HEK293 (cell line): ENCODE data around the gene LASP1.

Experiments
- CTCF ChIA-PET: fragments of 350-600 bp; formaldehyde crosslinking; extraction: SDS; loops from one replicate; lab custom pipeline; 2021; ENCODE audit warnings: antibody characterized with exemption; lab: Yijun Ruan, JAX
- POLR2A ChIA-PET: fragments of 300-600 bp; formaldehyde crosslinking; extraction: SDS; loops from one replicate; lab custom pipeline; 2020; ENCODE audit warnings: antibody characterized with exemption, inconsistent platforms; lab: Yijun Ruan, JAX
- H3K27ac ChIP-seq: fragments of 200-500 bp; sonication (Bioruptor generic); 2 replicates; pipeline ENCODE4 v1.5.1; 2014; ENCODE audit warnings: low read depth, low read length, control low read depth, inconsistent platforms; ENCODE audit errors: extremely low read depth
- H3K36me3 ChIP-seq, 2 experiments: fragments of 200-500 bp in 1 of 2; sonication (Bioruptor generic) in 1 of 2; 1 replicate in 1 of 2; 2 replicates in 1 of 2; pipeline ENCODE4 v1.5.1; 2014 to 2017; ENCODE audit warnings: inconsistent platforms in 2 of 2, low read length in 2 of 2; ENCODE audit not compliant: control insufficient read depth in 2 of 2, insufficient read depth in 1 of 2
- H3K4me1 ChIP-seq: fragments of 200-500 bp; sonication (Bioruptor generic); 2 replicates; pipeline ENCODE4 v1.5.1; 2014; ENCODE audit warnings: mild to moderate bottlenecking, low read length, inconsistent platforms; ENCODE audit not compliant: control insufficient read depth, insufficient read depth
- H3K4me3 ChIP-seq: 2 replicates; pipeline ENCODE4 v1.5.1; 2011; ENCODE audit warnings: low read depth, mild to moderate bottlenecking, control low read depth, low read length, moderate library complexity
- H3K9me3 ChIP-seq: fragments of 200-500 bp; sonication (Bioruptor generic); 2 replicates; pipeline ENCODE4 v1.5.1; 2014; ENCODE audit warnings: low read depth, low read length, inconsistent platforms; ENCODE audit not compliant: control insufficient read depth, insufficient read depth
- GLI2 ChIP-seq: fragments of 450-650 bp; formaldehyde crosslinking; IDR thresholded peaks from 2 replicates; pipeline ENCODE4; 2017; ENCODE audit warnings: missing biosample characterization, missing genetic modification characterization, low read depth, borderline replicate concordance
- RBAK ChIP-seq: fragments of 450-650 bp; formaldehyde crosslinking; IDR thresholded peaks from 2 replicates; pipeline ENCODE4 v1.5.1; 2016; ENCODE audit warnings: missing biosample characterization, missing genetic modification characterization
- SCRT2 ChIP-seq: fragments of 450-650 bp; formaldehyde crosslinking; IDR thresholded peaks from 2 replicates; pipeline ENCODE4 v1.5.1; 2016; ENCODE audit warnings: missing biosample characterization, missing genetic modification characterization
- SP7 ChIP-seq: fragments of 450-650 bp; formaldehyde crosslinking; IDR thresholded peaks from 2 replicates; pipeline ENCODE4 v1.5.1; 2016; ENCODE audit warnings: missing biosample characterization, missing genetic modification characterization
- ZBTB48 ChIP-seq: fragments of 450-650 bp; formaldehyde crosslinking; IDR thresholded peaks from 2 replicates; pipeline ENCODE4 v1.5.1; 2016; ENCODE audit warnings: missing biosample characterization, missing genetic modification characterization
- ZFP41 ChIP-seq: fragments of 450-650 bp; formaldehyde crosslinking; IDR thresholded peaks from 2 replicates; pipeline ENCODE4 v1.5.1; 2016; ENCODE audit warnings: missing biosample characterization, missing genetic modification characterization, borderline replicate concordance
- ZIC2 ChIP-seq: fragments of 450-650 bp; formaldehyde crosslinking; IDR thresholded peaks from 2 replicates; pipeline ENCODE4 v1.5.1; 2016; ENCODE audit warnings: missing biosample characterization, missing genetic modification characterization
- ZNF155 ChIP-seq: fragments of 450-650 bp; formaldehyde crosslinking; IDR thresholded peaks from 2 replicates; pipeline ENCODE4 v1.5.1; 2016; ENCODE audit warnings: missing biosample characterization, missing genetic modification characterization
- ZNF2 ChIP-seq: fragments of 450-650 bp; formaldehyde crosslinking; IDR thresholded peaks from 2 replicates; pipeline ENCODE4 v1.5.1; 2016; ENCODE audit warnings: missing biosample characterization, missing genetic modification characterization
- ZNF221 ChIP-seq: fragments of 450-650 bp; formaldehyde crosslinking; IDR thresholded peaks from 2 replicates; pipeline ENCODE4 v1.5.1; 2017; ENCODE audit warnings: missing biosample characterization, missing genetic modification characterization, borderline replicate concordance
- ZNF404 ChIP-seq: fragments of 450-650 bp; formaldehyde crosslinking; IDR thresholded peaks from 2 replicates; pipeline ENCODE4 v1.5.1; 2017; ENCODE audit warnings: missing biosample characterization, missing genetic modification characterization
- ZNF560 ChIP-seq: fragments of 450-650 bp; formaldehyde crosslinking; IDR thresholded peaks from 2 replicates; pipeline ENCODE4 v1.5.1; 2017; ENCODE audit warnings: missing biosample characterization, missing genetic modification characterization, borderline replicate concordance
- ZNF561 ChIP-seq: fragments of 450-650 bp; IDR thresholded peaks from 2 replicates; pipeline ENCODE4 v1.5.1; 2018; ENCODE audit warnings: missing biosample characterization, missing genetic modification characterization, borderline replicate concordance
- ZNF843 ChIP-seq: fragments of 450-650 bp; formaldehyde crosslinking; IDR thresholded peaks from 2 replicates; pipeline ENCODE4 v1.5.1; 2016; ENCODE audit warnings: missing biosample characterization, missing genetic modification characterization
- ZXDB ChIP-seq: fragments of 450-650 bp; formaldehyde crosslinking; IDR thresholded peaks from 2 replicates; pipeline ENCODE4 v1.5.1; 2016; ENCODE audit warnings: missing biosample characterization, missing genetic modification characterization
- TF ChIP-seq, protein P1 (sequence below): fragments of 450-650 bp; formaldehyde crosslinking; IDR thresholded peaks from 2 replicates; pipeline ENCODE4 v1.5.1; 2017; ENCODE audit warnings: missing biosample characterization, missing genetic modification characterization
- TF ChIP-seq, protein P2 (sequence below): fragments of 450-650 bp; formaldehyde crosslinking; conservative IDR thresholded peaks from 2 replicates; pipeline ENCODE4 v1.5.1; 2016; ENCODE audit warnings: low read depth, missing biosample characterization, missing genetic modification characterization
- TF ChIP-seq, protein P3 (sequence below): fragments of 450-650 bp; formaldehyde crosslinking; IDR thresholded peaks from 2 replicates; pipeline ENCODE4 v1.5.1; 2016; ENCODE audit warnings: missing biosample characterization, missing genetic modification characterization

LASP1 gene

DNA sequence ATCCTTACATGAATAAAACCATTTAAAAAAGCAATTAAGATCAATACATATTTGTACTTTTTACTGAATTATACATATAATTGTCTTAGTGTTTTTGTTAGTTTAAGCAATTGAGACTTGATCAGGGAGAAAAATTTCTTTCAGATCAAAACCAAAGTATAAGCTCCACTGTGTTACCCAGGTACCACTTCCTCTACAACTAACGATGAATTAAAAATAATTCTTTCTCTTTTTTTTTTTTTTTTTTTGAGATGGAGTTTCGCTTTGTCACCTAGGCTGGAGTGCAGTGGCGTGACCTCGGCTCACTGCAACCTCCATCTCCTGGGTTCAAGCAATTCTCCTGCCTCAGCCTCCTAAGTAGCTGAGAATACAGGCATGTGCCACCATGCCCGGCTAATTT is 90.5 kb downstream of the LASP1 start:
- Histone ChIP-seq H3K4me3 (no peak overlapping the region), H3K27ac (no peak overlapping the region), H3K36me3 (no peaks in the 10 kb centered on the region), H3K4me1 (no peaks in the 10 kb centered on the region), H3K9me3 (no peaks in the 10 kb centered on the region)
- no peak for TF ChIP-seq ZIC2
- no peak for TF ChIP-seq GLI2 (tag by site-specific recombination)
- no peak for TF ChIP-seq RBAK (tag by site-specific recombination)
- POLR2A ChIA-PET = no interaction called here
- CTCF ChIA-PET = interaction anchor here (0.5 to 1.1 kb wide), 3 partner anchors 9 to 204 kb away, joined by 3 to 5 read pairs (median 4); no protein-coding TSS in a partner anchor

DNA sequence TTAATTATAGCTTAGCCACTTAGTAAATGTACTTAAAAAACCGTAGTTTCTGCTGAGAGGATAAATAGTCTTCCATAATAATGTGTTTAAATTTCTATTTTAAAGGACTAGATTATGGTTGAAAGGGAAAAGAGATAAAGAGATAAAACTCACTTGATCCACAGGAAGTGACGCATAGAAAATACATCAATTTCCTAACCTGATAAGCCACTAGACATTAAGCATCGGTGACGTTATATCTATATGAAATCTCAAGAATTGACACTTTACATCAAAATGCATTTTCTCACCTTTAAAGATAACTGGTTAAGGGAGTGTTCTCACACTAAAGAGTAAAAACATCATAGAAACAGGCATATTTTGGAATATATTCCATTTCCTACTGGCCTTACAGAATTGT is 91.6 kb downstream of the LASP1 start:
- TF ChIP-seq SP7 (tag by site-specific recombination) = peak; percentile 49; the same call in 1 of the 2 replicates
- no peak for TF ChIP-seq ZNF2 (tag by site-specific recombination)
- TF ChIP-seq, protein P1, sequence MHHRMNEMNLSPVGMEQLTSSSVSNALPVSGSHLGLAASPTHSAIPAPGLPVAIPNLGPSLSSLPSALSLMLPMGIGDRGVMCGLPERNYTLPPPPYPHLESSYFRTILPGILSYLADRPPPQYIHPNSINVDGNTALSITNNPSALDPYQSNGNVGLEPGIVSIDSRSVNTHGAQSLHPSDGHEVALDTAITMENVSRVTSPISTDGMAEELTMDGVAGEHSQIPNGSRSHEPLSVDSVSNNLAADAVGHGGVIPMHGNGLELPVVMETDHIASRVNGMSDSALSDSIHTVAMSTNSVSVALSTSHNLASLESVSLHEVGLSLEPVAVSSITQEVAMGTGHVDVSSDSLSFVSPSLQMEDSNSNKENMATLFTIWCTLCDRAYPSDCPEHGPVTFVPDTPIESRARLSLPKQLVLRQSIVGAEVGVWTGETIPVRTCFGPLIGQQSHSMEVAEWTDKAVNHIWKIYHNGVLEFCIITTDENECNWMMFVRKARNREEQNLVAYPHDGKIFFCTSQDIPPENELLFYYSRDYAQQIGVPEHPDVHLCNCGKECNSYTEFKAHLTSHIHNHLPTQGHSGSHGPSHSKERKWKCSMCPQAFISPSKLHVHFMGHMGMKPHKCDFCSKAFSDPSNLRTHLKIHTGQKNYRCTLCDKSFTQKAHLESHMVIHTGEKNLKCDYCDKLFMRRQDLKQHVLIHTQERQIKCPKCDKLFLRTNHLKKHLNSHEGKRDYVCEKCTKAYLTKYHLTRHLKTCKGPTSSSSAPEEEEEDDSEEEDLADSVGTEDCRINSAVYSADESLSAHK (tag by site-specific recombination) = no peak
- 0 out of 2 replicates have a peak, but pooled peaks have one; percentile 21 for TF ChIP-seq SCRT2 (tag by site-specific recombination)
- H3K9me3 ChIP-seq = no peaks in the 10 kb centered on the region
- ChIA-PET POLR2A (no interaction called here), CTCF (no interaction called here)
- H3K27ac ChIP-seq = no peak overlapping the region
- H3K4me1 ChIP-seq = no peaks in the 10 kb centered on the region
- H3K4me3 ChIP-seq = no peak overlapping the region
- H3K36me3 ChIP-seq = no peaks in the 10 kb centered on the region

DNA sequence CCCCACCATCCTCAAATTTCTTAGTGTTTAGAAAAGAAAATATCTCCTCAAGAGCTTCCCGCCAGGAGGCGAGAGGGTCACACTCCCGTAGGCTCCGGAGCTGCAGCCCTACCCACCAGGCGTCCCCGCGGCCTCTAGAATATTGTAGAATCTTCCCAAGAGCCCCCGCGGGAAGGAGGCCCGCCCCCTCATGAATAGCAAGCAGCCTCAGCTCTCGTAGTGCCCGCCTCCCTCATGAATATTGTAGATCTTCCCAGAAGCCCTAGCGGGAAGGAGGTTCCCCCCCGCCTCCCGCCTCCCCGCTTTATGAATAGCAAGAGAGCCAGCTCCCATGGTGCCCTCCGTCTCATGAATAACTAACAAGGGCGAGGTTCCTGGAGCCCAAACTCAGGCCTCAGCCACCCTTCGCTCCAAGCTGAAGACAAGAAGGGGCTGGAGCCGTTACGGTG is 97.5 kb downstream of the LASP1 start, which contains the start of gene FBXO47:
Gene FBXO47 (minus strand): TSS at position 114 of the 449 bp plus-strand sequence. CDS start 4,378 bp downstream, outside the sequence.
- Histone ChIP-seq H3K4me1 (no peaks in the 10 kb centered on the region), H3K27ac (no peak within 1 kb of the TSS), H3K36me3 (no peaks in the 10 kb centered on the region), H3K9me3 (no peaks in the 10 kb centered on the region), H3K4me3 (no peak within 1 kb of the TSS)
- ChIA-PET POLR2A (no interaction called here), CTCF (interaction anchor here (0.7 to 0.9 kb wide), 2 partner anchors 15 to 57 kb away, joined by 3 to 4 read pairs; no protein-coding TSS in a partner anchor)
- TF ChIP-seq SP7 (tag by site-specific recombination) = no peak

DNA sequence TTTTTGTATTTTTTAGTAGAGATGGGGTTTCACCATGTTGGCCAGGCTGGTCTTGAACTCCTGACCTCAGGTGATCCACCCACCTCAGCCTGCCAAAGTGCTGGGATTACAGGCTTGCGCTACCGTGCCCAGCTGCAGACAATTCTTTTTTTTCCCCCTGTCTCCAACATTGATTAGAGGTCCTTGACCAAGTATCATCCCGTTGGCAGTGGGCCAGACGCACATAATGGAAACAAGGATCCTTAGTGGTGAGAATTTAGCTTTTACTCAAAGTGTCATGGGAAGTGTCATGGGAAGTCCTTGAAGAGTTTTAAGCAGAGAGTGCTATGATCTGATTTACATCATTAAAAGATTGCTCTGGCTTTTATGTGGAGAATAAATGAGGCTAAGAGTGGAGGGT is 99.4 kb downstream of the LASP1 start:
- CTCF ChIA-PET = interaction anchor here (1.0 to 1.2 kb wide), 3 partner anchors 9 to 205 kb away, joined by 3 to 4 read pairs (median 4); no protein-coding TSS in a partner anchor
- H3K36me3 ChIP-seq = no peaks in the 10 kb centered on the region
- no peaks in the 10 kb centered on the region for H3K9me3 ChIP-seq
- H3K27ac ChIP-seq = no peak overlapping the region
- POLR2A ChIA-PET = no interaction called here
- no peaks in the 10 kb centered on the region for H3K4me1 ChIP-seq
- H3K4me3 ChIP-seq = no peak overlapping the region
- TF ChIP-seq ZNF561 (tag by site-specific recombination) (no peak), ZNF155 (tag by site-specific recombination) (no peak), ZFP41 (no peak), ZNF560 (no peak), ZNF404 (tag by site-specific recombination) (no peak), ZBTB48 (no peak), ZXDB (tag by site-specific recombination) (no peak), ZNF843 (no peak), ZNF221 (tag by site-specific recombination) (no peak)
- TF ChIP-seq, protein P2, sequence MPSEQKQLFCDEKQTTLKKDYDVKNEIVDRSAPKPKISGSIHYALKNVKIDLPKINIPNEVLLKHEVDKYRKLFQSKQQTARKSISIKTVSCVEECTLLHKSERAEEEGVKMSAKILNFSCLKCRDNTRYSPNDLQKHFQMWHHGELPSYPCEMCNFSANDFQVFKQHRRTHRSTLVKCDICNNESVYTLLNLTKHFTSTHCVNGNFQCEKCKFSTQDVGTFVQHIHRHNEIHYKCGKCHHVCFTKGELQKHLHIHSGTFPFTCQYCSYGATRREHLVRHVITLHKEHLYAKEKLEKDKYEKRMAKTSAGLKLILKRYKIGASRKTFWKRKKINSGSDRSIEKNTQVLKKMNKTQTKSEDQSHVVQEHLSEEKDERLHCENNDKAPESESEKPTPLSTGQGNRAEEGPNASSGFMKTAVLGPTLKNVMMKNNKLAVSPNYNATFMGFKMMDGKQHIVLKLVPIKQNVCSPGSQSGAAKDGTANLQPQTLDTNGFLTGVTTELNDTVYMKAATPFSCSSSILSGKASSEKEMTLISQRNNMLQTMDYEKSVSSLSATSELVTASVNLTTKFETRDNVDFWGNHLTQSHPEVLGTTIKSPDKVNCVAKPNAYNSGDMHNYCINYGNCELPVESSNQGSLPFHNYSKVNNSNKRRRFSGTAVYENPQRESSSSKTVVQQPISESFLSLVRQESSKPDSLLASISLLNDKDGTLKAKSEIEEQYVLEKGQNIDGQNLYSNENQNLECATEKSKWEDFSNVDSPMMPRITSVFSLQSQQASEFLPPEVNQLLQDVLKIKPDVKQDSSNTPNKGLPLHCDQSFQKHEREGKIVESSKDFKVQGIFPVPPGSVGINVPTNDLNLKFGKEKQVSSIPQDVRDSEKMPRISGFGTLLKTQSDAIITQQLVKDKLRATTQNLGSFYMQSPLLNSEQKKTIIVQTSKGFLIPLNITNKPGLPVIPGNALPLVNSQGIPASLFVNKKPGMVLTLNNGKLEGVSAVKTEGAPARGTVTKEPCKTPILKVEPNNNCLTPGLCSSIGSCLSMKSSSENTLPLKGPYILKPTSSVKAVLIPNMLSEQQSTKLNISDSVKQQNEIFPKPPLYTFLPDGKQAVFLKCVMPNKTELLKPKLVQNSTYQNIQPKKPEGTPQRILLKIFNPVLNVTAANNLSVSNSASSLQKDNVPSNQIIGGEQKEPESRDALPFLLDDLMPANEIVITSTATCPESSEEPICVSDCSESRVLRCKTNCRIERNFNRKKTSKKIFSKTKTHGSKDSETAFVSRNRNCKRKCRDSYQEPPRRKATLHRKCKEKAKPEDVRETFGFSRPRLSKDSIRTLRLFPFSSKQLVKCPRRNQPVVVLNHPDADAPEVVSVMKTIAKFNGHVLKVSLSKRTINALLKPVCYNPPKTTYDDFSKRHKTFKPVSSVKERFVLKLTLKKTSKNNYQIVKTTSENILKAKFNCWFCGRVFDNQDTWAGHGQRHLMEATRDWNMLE (tag by site-specific recombination) = no peak
- TF ChIP-seq, protein P3, sequence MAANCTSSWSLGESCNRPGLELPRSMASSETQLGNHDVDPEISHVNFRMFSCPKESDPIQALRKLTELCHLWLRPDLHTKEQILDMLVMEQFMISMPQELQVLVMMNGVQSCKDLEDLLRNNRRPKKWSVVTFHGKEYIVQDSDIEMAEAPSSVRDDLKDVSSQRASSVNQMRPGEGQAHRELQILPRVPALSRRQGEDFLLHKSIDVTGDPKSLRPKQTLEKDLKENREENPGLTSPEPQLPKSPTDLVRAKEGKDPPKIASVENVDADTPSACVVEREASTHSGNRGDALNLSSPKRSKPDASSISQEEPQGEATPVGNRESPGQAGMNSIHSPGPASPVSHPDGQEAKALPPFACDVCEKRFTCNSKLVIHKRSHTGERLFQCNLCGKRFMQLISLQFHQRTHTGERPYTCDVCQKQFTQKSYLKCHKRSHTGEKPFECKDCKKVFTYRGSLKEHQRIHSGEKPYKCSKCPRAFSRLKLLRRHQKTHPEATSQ (tag by site-specific recombination) = no peak
